ENCODE results near the gene C11orf91. TPM values are rescaled to one million over a fixed set of nuclear protein-coding genes. Genes with fewer than 3 reads are reported as not detected.

C11orf91 gene
- total RNA-seq, 5 donors from 2014 or later (not counting 1 experiment from before 2014, with no cell fraction given): 0.95 TPM; not detected in 4

DNA sequence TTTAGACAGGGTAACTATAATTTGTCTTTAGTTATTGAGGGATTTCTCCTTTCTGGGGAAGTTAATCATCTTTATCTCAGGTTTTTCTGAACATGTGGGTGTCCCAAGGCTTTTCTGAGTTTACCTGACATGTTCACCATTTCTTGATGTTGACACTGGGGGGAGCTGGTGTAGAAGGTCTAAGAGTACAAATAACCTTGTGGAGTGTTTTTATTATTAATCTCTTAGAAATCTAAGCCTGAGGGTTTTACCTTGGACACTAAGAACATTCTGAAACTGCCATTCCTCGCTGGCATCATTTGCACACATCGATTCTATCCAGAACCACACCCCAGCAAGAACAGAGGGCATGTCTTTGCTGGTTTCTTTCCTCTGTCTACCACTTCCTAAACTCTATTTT, 15.6 kb upstream of the C11orf91 start:
- Mint-ChIP-seq H3K4me3 (no peak overlapping the region), H3K4me1 (no peaks in the 10 kb centered on the region), H3K27me3 (no peaks in the 10 kb centered on the region), H3K27ac (no peak overlapping the region), H3K36me3 (peaks cover 37% of the 10 kb centered on the region), H3K9me3 (no peaks in the 10 kb centered on the region)
- ChIA-PET POLR2A (interaction anchor here (0.9 to 1.2 kb wide), 2 partner anchors 26 kb away, joined by 3 read pairs; no protein-coding TSS in a partner anchor), CTCF (interaction anchor here (0.5 to 3.4 kb wide), 5 partner anchors 15 to 477 kb away, joined by 3 to 35 read pairs (median 5); no protein-coding TSS in a partner anchor)
- H3K9me3 ChIP-seq: no peaks in the 10 kb centered on the region
- no peak for ATAC-seq (replicated peaks in 1 of 4)
- peaks cover 0 to 11% of the 10 kb centered on the region in 2 donors for H3K36me3 ChIP-seq (ENCODE audit: control insufficient read depth in 2 of 2, extremely low read depth in 1 of 2, insufficient read depth in 1 of 2, low read length in 1 of 2)
- no peak overlapping the region for H3K27ac ChIP-seq (ENCODE audit: low read length)
- no peak overlapping the region for H3K4me3 ChIP-seq (ENCODE audit: control insufficient read depth in 1 of 2, extremely low read depth in 1 of 2, low read length in 1 of 2)
- peak in 1 of 35 experiments; percentile 47 for DNase-seq
- WGBS (ENCODE audit: insufficient coverage): no CpG with 5 or more reads among the region's 2 CpGs
- H3K4me1 ChIP-seq (ENCODE audit: control insufficient read depth in 1 of 2, extremely low read depth in 1 of 2, insufficient read depth in 2 of 2, low read length in 2 of 2): no peaks in the 10 kb centered on the region
- H3K27me3 ChIP-seq (replicated peaks in 1 of 2; ENCODE audit: control insufficient read depth in 2 of 2, extremely low read depth in 1 of 2, insufficient read depth in 2 of 2, low read length in 1 of 2): no peaks in the 10 kb centered on the region

GRCh38 chr11:33713856-33714398, 13.3 kb upstream of the C11orf91 start:
- Mint-ChIP-seq H3K27me3 (no peaks in the 10 kb centered on the region), H3K9me3 (no peaks in the 10 kb centered on the region), H3K4me3 (no peak overlapping the region), H3K27ac (no peak overlapping the region), H3K36me3 (peaks cover 43% of the 10 kb centered on the region), H3K4me1 (no peaks in the 10 kb centered on the region)
- no peaks in the 10 kb centered on the region for H3K4me1 ChIP-seq (ENCODE audit: control insufficient read depth in 1 of 2, extremely low read depth in 1 of 2, insufficient read depth in 2 of 2, low read length in 2 of 2)
- no peak overlapping the region for H3K27ac ChIP-seq (ENCODE audit: low read length)
- H3K27me3 ChIP-seq (replicated peaks in 1 of 2; ENCODE audit: control insufficient read depth in 2 of 2, extremely low read depth in 1 of 2, insufficient read depth in 2 of 2, low read length in 1 of 2): no peaks in the 10 kb centered on the region
- WGBS (ENCODE audit: insufficient coverage): 100% methylated on average over 1 of the region's 4 CpGs
- H3K4me3 ChIP-seq (ENCODE audit: control insufficient read depth in 1 of 2, extremely low read depth in 1 of 2, low read length in 1 of 2): no peak overlapping the region
- POLR2A ChIA-PET: no interaction called here
- DNase-seq (no peak), ATAC-seq (replicated peaks in 1 of 4) (no peak)
- peaks cover 0 to 15% of the 10 kb centered on the region in 2 donors for H3K36me3 ChIP-seq (ENCODE audit: control insufficient read depth in 2 of 2, extremely low read depth in 1 of 2, insufficient read depth in 1 of 2, low read length in 1 of 2)
- H3K9me3 ChIP-seq: no peaks in the 10 kb centered on the region
- CTCF ChIA-PET: interaction anchor here in 1 of 2 donors (1.3 to 2.1 kb wide), 2 partner anchors 11 to 29 kb away, joined by 3 to 11 read pairs; no protein-coding TSS in a partner anchor

GRCh38 chr11:33713151-33713855, 12.7 kb upstream of the C11orf91 start:
- DNase-seq (no peak), ATAC-seq (replicated peaks in 1 of 4) (no peak)
- Histone ChIP-seq H3K4me1 (ENCODE audit: control insufficient read depth in 1 of 2, extremely low read depth in 1 of 2, insufficient read depth in 2 of 2, low read length in 2 of 2) (no peaks in the 10 kb centered on the region), H3K36me3 (ENCODE audit: control insufficient read depth in 2 of 2, extremely low read depth in 1 of 2, insufficient read depth in 1 of 2, low read length in 1 of 2) (peaks cover 0 to 20% of the 10 kb centered on the region in 2 donors), H3K4me3 (ENCODE audit: control insufficient read depth in 1 of 2, extremely low read depth in 1 of 2, low read length in 1 of 2) (no peak overlapping the region), H3K9me3 (no peaks in the 10 kb centered on the region), H3K27me3 (replicated peaks in 1 of 2; ENCODE audit: control insufficient read depth in 2 of 2, extremely low read depth in 1 of 2, insufficient read depth in 2 of 2, low read length in 1 of 2) (no peaks in the 10 kb centered on the region), H3K27ac (ENCODE audit: low read length) (no peak overlapping the region)
- Mint-ChIP-seq H3K27ac (no peak overlapping the region), H3K27me3 (no peaks in the 10 kb centered on the region), H3K9me3 (no peaks in the 10 kb centered on the region), H3K36me3 (peaks cover 48% of the 10 kb centered on the region), H3K4me1 (no peaks in the 10 kb centered on the region), H3K4me3 (no peak overlapping the region)
- CTCF ChIA-PET: interaction anchor here in 1 of 2 donors (0.6 to 2.1 kb wide), 2 partner anchors 29 to 130 kb away, joined by 3 to 11 read pairs; no protein-coding TSS in a partner anchor
- 100% methylated on average over 1 of the region's 5 CpGs for WGBS (ENCODE audit: insufficient coverage)
- POLR2A ChIA-PET: no interaction called here

DNA sequence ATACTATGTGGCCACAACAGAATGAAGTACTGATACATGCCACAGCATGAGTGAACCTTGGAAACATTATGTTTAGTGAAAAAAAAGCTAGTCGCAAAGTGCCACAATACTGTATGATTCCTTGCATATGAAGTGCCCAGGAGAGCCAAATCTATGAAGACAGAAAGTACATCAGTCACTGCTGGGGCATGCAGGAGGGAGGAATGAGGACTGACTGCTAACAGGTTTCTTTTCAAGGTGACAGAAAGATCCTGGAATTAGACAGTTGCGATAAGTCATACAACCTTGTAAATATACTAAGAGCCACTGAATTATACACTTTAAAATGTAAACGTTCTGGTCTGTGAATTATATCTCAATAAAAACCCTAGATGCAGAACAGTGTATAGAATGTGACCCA, 11.8 kb upstream of the C11orf91 start:
- Histone ChIP-seq H3K9me3 (no peaks in the 10 kb centered on the region), H3K4me1 (ENCODE audit: control insufficient read depth in 1 of 2, extremely low read depth in 1 of 2, insufficient read depth in 2 of 2, low read length in 2 of 2) (no peaks in the 10 kb centered on the region), H3K4me3 (ENCODE audit: control insufficient read depth in 1 of 2, extremely low read depth in 1 of 2, low read length in 1 of 2) (no peak overlapping the region), H3K36me3 (ENCODE audit: control insufficient read depth in 2 of 2, extremely low read depth in 1 of 2, insufficient read depth in 1 of 2, low read length in 1 of 2) (peaks cover 0 to 20% of the 10 kb centered on the region in 2 donors), H3K27ac (ENCODE audit: low read length) (no peak overlapping the region), H3K27me3 (replicated peaks in 1 of 2; ENCODE audit: control insufficient read depth in 2 of 2, extremely low read depth in 1 of 2, insufficient read depth in 2 of 2, low read length in 1 of 2) (no peaks in the 10 kb centered on the region)
- ChIA-PET CTCF (no interaction called here), POLR2A (no interaction called here)
- ATAC-seq (replicated peaks in 1 of 4) (no peak), DNase-seq (no peak)
- Mint-ChIP-seq H3K9me3 (no peaks in the 10 kb centered on the region), H3K27ac (no peak overlapping the region), H3K27me3 (no peaks in the 10 kb centered on the region), H3K4me1 (no peaks in the 10 kb centered on the region), H3K36me3 (peaks cover 46% of the 10 kb centered on the region), H3K4me3 (no peak overlapping the region)
- WGBS (ENCODE audit: insufficient coverage): 100% methylated on average over 1 of the region's 3 CpGs

DNA sequence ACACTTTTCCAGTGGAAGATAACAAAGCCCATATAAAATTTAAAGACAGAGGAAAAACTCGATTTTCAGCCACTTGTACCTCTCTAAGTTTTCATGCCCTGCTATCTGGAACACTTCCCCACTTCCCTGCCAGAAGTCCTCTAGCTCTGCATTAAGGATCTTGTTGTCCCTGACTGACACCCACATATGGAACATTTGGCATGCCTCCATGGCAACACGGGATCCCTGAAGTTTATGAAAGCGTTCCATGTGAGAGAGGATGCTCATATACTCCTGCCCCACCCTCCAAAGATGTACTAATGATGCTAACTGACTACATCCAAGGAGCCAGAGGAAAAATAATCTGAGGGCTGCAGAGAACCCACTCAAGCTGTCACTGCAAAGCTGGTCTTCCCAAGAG, 8.8 kb upstream of the C11orf91 start:
- Histone ChIP-seq H3K4me3 (ENCODE audit: control insufficient read depth in 1 of 2, extremely low read depth in 1 of 2, low read length in 1 of 2) (no peak overlapping the region), H3K36me3 (ENCODE audit: control insufficient read depth in 2 of 2, extremely low read depth in 1 of 2, insufficient read depth in 1 of 2, low read length in 1 of 2) (peaks cover 0 to 17% of the 10 kb centered on the region in 2 donors), H3K4me1 (ENCODE audit: control insufficient read depth in 1 of 2, extremely low read depth in 1 of 2, insufficient read depth in 2 of 2, low read length in 2 of 2) (no peaks in the 10 kb centered on the region), H3K27me3 (replicated peaks in 1 of 2; ENCODE audit: control insufficient read depth in 2 of 2, extremely low read depth in 1 of 2, insufficient read depth in 2 of 2, low read length in 1 of 2) (no peaks in the 10 kb centered on the region), H3K27ac (ENCODE audit: low read length) (no peak overlapping the region), H3K9me3 (no peaks in the 10 kb centered on the region)
- H3K4me1 Mint-ChIP-seq: peaks cover 3 to 8% (median 7%) of the 10 kb centered on the region in 3 donors
- H3K4me3 Mint-ChIP-seq: no peak overlapping the region
- no peak overlapping the region for H3K27ac Mint-ChIP-seq
- ChIA-PET POLR2A (no interaction called here), CTCF (interaction anchor here (0.6 to 1.4 kb wide), 2 partner anchors 11 to 33 kb away, joined by 3 to 4 read pairs; no protein-coding TSS in a partner anchor)
- no peak for ATAC-seq (replicated peaks in 1 of 4)
- DNase-seq: no peak
- 100% methylated on average over 2 of the region's 3 CpGs for WGBS (ENCODE audit: insufficient coverage)
- H3K36me3 Mint-ChIP-seq: peaks cover 32% of the 10 kb centered on the region
- H3K9me3 Mint-ChIP-seq: no peaks in the 10 kb centered on the region
- H3K27me3 Mint-ChIP-seq: no peaks in the 10 kb centered on the region

DNA sequence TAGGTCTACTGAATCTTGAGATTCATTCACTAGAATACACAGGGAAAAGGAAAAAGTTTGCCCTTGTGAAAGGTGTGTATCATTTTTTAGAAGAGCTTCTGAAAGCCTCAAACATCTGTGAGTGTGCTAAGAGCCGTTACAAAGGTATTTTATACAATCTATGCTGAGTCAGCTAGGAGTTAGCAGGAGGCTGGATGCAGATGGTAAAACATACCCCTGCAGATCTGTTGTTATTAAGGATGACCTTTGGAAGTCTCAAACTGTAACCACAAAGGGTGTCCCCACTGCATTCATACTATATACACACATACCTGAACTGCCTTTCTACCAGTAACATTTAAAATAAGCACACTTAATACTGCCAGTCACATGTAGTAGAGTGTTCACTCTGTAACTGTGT, 8.4 kb upstream of the C11orf91 start:
- Histone ChIP-seq H3K27me3 (replicated peaks in 1 of 2; ENCODE audit: control insufficient read depth in 2 of 2, extremely low read depth in 1 of 2, insufficient read depth in 2 of 2, low read length in 1 of 2) (no peaks in the 10 kb centered on the region), H3K9me3 (no peaks in the 10 kb centered on the region), H3K4me3 (ENCODE audit: control insufficient read depth in 1 of 2, extremely low read depth in 1 of 2, low read length in 1 of 2) (no peak overlapping the region), H3K36me3 (ENCODE audit: control insufficient read depth in 2 of 2, extremely low read depth in 1 of 2, insufficient read depth in 1 of 2, low read length in 1 of 2) (peaks cover 0 to 17% of the 10 kb centered on the region in 2 donors), H3K27ac (ENCODE audit: low read length) (no peak overlapping the region), H3K4me1 (ENCODE audit: control insufficient read depth in 1 of 2, extremely low read depth in 1 of 2, insufficient read depth in 2 of 2, low read length in 2 of 2) (no peaks in the 10 kb centered on the region)
- Mint-ChIP-seq H3K36me3 (peaks cover 29% of the 10 kb centered on the region), H3K4me1 (peaks cover 3 to 8% (median 7%) of the 10 kb centered on the region in 3 donors), H3K27me3 (no peaks in the 10 kb centered on the region), H3K9me3 (no peaks in the 10 kb centered on the region), H3K4me3 (no peak overlapping the region), H3K27ac (no peak overlapping the region)
- CTCF ChIA-PET: interaction anchor here in 1 of 2 donors (0.6 kb wide), 3 partner anchors 11 to 1753 kb away, joined by 3 to 5 read pairs (median 4); no protein-coding TSS in a partner anchor
- POLR2A ChIA-PET: no interaction called here
- DNase-seq (no peak), ATAC-seq (replicated peaks in 1 of 4) (no peak)
- WGBS (ENCODE audit: insufficient coverage): no CpG with 5 or more reads among the region's 1 CpG

Measured in T-cell (primary cell).